ENCODE results near the gene PLCB4. TPM values are rescaled to one million over a fixed set of nuclear protein-coding genes. Genes with fewer than 3 reads are reported as not detected.

Gene PLCB4
- total and polyA plus RNA-seq, 2 donors (not counting 1 experiment from before 2014, with no cell fraction given) = 7.3 to 13.7 TPM

DNA sequence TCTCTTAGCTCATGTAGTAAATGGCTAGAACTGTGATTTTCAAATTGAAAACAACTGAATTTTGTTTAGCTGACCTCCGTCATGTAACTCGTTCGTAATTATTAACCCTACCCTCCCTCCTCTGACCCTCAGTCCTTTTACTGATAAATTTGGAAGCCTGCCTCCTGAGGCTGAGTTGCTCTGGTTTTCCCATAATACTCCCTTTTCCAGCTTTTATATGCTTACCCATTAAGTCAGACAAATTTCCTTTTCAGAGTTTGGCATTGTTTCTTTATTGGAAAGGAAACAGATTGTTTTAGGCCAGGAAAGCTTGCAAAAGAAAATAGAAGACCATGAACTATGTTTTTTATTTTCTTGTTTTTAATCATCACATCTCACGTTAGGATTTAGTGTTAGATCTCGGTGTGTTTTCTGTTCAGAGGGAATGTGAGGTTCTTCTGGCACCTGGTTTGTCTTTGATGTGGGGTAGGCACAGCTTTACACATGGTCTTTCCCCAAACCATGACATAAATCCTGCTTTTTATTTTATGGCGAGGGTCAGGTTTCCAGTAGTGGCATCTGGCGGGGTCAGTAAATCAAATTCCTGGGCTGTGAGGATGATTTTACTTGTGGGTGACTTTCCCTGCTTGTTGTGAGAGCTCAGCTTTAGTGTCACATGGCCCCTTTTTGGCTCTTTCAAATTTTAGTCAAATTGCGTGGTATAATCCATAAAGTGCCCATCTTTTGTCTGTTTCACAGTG, 24.5 kb downstream of the PLCB4 start:
- H4K20me1 ChIP-seq (ENCODE audit: control insufficient read depth, extremely low read depth, insufficient read depth, low read length) = no peaks in the 10 kb centered on the region
- TF ChIP-seq CTCF (conservative IDR thresholded peaks at IDR 0.05 in 1 of 2, IDR thresholded peaks at IDR 0.05 in 1 of 2; ENCODE audit: low read depth in 1 of 2, low read length in 2 of 2) (no peak), EZH2 (IDR thresholded peaks at IDR 0.05; ENCODE audit: low read length, missing control alignments) (no peak)
- H3K4me3 ChIP-seq (replicated peaks in 1 of 4; ENCODE audit: control extremely low read depth in 1 of 4, insufficient read depth in 1 of 4, low read depth in 3 of 4, low read length in 4 of 4) = no peak overlapping the region
- H3K4me1 ChIP-seq (ENCODE audit: control insufficient read depth, extremely low read depth, insufficient read depth, low read length) = peaks cover 9% of the 10 kb centered on the region
- H3K4me2 ChIP-seq (ENCODE audit: extremely low read depth, insufficient read depth, low read length) = peak overlapping the region; percentile 56
- no peak overlapping the region for H3K27ac ChIP-seq (ENCODE audit: insufficient read depth, low read length)
- H3K79me2 ChIP-seq (ENCODE audit: control insufficient read depth, insufficient read depth, low read length) = no peaks in the 10 kb centered on the region
- DNase-seq (ENCODE audit: low read depth in 2 of 2) = peak; percentile 4 to 59
- peak overlapping the region; percentile 36 for H2AFZ ChIP-seq (ENCODE audit: low read length)
- no peaks in the 10 kb centered on the region for H3K27me3 ChIP-seq (ENCODE audit: control insufficient read depth, insufficient read depth, low read length)
- no peaks in the 10 kb centered on the region for H3K9me3 ChIP-seq (ENCODE audit: control insufficient read depth, insufficient read depth, low read depth, low read length)
- H3K36me3 ChIP-seq (ENCODE audit: control insufficient read depth, insufficient read depth, low read length) = no peaks in the 10 kb centered on the region
- no peak overlapping the region for H3K9ac ChIP-seq (ENCODE audit: insufficient read depth, low read length)

DNA sequence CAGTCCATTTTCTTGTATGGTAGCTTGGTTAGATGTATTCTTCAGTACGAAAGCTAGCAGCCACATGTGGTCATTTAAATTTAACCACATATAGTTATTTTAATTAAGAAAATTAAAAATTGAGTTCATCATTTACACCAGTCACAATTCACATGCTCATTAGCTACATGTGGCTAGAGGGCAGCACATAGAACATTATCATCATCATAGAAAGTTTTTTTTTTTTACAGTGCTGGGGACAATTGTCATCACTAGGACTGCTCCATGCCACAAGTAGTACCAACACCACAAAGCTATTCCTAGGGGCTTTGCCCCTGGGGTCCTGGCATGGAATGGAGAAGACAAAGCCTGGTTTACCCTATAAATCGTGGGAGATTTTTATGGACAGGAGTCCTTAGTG, 30.5 kb downstream of the PLCB4 start:
- H3K9me3 ChIP-seq (ENCODE audit: control insufficient read depth, insufficient read depth, low read depth, low read length) = no peaks in the 10 kb centered on the region
- TF ChIP-seq EZH2 (IDR thresholded peaks at IDR 0.05; ENCODE audit: low read length, missing control alignments) = no peak
- no peak for TF ChIP-seq CTCF (conservative IDR thresholded peaks at IDR 0.05 in 1 of 2, IDR thresholded peaks at IDR 0.05 in 1 of 2; ENCODE audit: low read depth in 1 of 2, low read length in 2 of 2)
- no peak overlapping the region for H3K27ac ChIP-seq (ENCODE audit: insufficient read depth, low read length)
- no peaks in the 10 kb centered on the region for H3K27me3 ChIP-seq (ENCODE audit: control insufficient read depth, insufficient read depth, low read length)
- no peak overlapping the region for H2AFZ ChIP-seq (ENCODE audit: low read length)
- DNase-seq (ENCODE audit: low read depth in 2 of 2) = no peak
- H3K9ac ChIP-seq (ENCODE audit: insufficient read depth, low read length) = no peak overlapping the region
- H3K4me2 ChIP-seq (ENCODE audit: extremely low read depth, insufficient read depth, low read length) = no peak overlapping the region
- H3K4me1 ChIP-seq (ENCODE audit: control insufficient read depth, extremely low read depth, insufficient read depth, low read length) = no peaks in the 10 kb centered on the region
- no peaks in the 10 kb centered on the region for H3K79me2 ChIP-seq (ENCODE audit: control insufficient read depth, insufficient read depth, low read length)
- no peaks in the 10 kb centered on the region for H3K36me3 ChIP-seq (ENCODE audit: control insufficient read depth, insufficient read depth, low read length)
- H4K20me1 ChIP-seq (ENCODE audit: control insufficient read depth, extremely low read depth, insufficient read depth, low read length) = no peaks in the 10 kb centered on the region
- H3K4me3 ChIP-seq (replicated peaks in 1 of 4; ENCODE audit: control extremely low read depth in 1 of 4, insufficient read depth in 1 of 4, low read depth in 3 of 4, low read length in 4 of 4) = no peak overlapping the region

DNA sequence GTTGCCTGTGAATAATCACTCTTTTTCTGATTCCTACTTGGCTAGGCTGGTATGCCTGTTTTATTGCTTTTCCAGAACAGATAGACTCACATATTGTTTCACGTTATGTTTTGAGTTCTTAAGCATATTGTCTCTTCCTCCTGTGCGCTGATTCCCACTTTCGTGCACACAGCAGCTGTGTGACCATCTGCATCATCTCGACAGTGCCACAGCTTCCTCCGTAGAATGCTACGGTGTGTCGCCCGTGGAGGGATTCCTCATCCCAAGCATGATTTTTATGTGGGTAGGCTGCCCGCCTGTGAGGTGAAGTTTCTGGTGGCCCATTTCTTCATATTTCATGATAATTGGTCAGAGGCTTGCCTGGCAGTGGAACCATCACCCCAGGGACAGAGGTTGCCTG, 31.8 kb downstream of the PLCB4 start:
- no peak overlapping the region for H3K27ac ChIP-seq (ENCODE audit: insufficient read depth, low read length)

More for the DNA sequence above, 31.8 kb downstream of the PLCB4 start:
- no peaks in the 10 kb centered on the region for H4K20me1 ChIP-seq (ENCODE audit: control insufficient read depth, extremely low read depth, insufficient read depth, low read length)
- H2AFZ ChIP-seq (ENCODE audit: low read length) = no peak overlapping the region
- H3K4me1 ChIP-seq (ENCODE audit: control insufficient read depth, extremely low read depth, insufficient read depth, low read length) = no peaks in the 10 kb centered on the region
- H3K36me3 ChIP-seq (ENCODE audit: control insufficient read depth, insufficient read depth, low read length) = no peaks in the 10 kb centered on the region
- no peaks in the 10 kb centered on the region for H3K9me3 ChIP-seq (ENCODE audit: control insufficient read depth, insufficient read depth, low read depth, low read length)
- H3K9ac ChIP-seq (ENCODE audit: insufficient read depth, low read length) = no peak overlapping the region
- no peaks in the 10 kb centered on the region for H3K79me2 ChIP-seq (ENCODE audit: control insufficient read depth, insufficient read depth, low read length)
- TF ChIP-seq CTCF (conservative IDR thresholded peaks at IDR 0.05 in 1 of 2, IDR thresholded peaks at IDR 0.05 in 1 of 2; ENCODE audit: low read depth in 1 of 2, low read length in 2 of 2) (no peak), EZH2 (IDR thresholded peaks at IDR 0.05; ENCODE audit: low read length, missing control alignments) (no peak)
- no peak overlapping the region for H3K4me2 ChIP-seq (ENCODE audit: extremely low read depth, insufficient read depth, low read length)
- no peaks in the 10 kb centered on the region for H3K27me3 ChIP-seq (ENCODE audit: control insufficient read depth, insufficient read depth, low read length)
- no peak for DNase-seq (ENCODE audit: low read depth in 2 of 2)
- no peak overlapping the region for H3K4me3 ChIP-seq (replicated peaks in 1 of 4; ENCODE audit: control extremely low read depth in 1 of 4, insufficient read depth in 1 of 4, low read depth in 3 of 4, low read length in 4 of 4)

All from fibroblast of lung (primary cell).